HG03520 (cell line): ENCODE results near the gene CBX3.
"Not testable (repeated sequence)": the region's sequence is repeated elsewhere in the genome, so short reads cannot be mapped to it uniquely, and the experiment has no call there.

Source experiments
- ATAC-seq: cut with Tn5 transposase; IDR thresholded peaks from one replicate; pipeline ENCODE4 v1.9.1; 2021; ENCODE audit warnings: mild to moderate bottlenecking, moderate library complexity; ENCODE audit not compliant: unreplicated experiment

Gene CBX3

DNA sequence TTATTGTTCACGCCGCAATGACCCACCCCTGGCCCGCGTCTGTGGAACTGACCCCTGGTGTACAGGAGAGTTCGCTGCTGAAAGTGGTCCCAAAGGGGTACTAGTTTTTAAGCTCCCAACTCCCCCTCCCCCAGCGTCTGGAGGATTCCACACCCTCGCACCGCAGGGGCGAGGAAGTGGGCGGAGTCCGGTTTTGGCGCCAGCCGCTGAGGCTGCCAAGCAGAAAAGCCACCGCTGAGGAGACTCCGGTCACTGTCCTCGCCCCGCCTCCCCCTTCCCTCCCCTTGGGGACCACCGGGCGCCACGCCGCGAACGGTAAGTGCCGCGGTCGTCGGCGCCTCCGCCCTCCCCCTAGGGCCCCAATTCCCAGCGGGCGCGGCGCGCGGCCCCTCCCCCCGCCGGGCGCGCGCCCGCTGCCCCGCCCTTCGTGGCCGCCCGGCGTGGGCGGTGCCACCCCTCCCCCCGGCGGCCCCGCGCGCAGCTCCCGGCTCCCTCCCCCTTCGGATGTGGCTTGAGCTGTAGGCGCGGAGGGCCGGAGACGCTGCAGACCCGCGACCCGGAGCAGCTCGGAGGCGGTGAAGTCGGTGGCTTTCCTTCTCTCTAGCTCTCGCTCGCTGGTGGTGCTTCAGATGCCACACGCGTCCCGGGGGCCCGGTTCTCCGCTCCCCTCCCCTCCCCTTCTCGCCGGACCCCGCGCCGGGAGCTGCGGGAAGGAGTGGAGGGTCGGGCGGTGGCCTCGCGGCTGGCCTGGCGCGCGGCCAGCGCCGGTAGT is at the start of gene CBX3:
Gene CBX3 (plus strand): TSS at position 499 of the 772 bp plus-strand sequence. CDS start 1,254 bp downstream, outside the sequence.
- ATAC-seq: peak; percentile 33

DNA sequence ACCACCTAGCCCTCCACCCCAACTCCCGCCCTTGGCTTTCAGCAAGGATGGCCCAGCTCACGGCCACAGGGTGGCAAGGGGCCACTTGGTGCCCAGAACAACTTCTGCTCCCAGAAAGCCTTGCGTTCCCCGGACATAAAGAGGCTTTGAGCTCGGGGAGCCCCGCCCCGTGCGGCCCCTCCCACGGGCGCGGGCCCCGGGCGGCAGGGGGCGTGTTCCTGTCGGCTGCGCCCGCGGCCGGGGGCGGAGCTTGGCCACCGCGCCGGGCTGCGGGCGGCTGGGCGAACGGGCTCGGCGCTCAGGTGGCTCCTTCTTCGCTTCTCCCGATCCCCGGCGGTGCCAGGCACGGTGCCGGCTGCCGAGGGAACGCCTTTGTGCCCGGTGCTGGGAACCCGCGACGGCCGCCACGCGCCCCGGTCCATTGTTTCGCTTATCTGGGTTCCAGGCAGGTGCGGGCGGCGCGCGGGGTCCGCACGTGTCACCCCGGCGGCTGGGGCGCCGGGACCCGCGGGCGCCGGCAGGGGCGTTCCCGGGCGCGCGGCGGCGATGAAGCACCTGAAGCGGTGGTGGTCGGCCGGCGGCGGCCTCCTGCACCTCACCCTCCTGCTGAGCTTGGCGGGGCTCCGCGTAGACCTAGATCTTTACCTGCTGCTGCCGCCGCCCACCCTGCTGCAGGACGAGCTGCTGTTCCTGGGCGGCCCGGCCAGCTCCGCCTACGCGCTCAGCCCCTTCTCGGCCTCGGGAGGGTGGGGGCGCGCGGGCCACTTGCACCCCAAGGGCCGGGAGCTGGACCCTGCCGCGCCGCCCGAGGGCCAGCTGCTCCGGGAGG is 49.4 kb upstream of the CBX3 start, which contains the start of gene NFE2L3:
Gene NFE2L3 (plus strand): TSS at position 246 of the 829 bp plus-strand sequence. CDS start 301 bp downstream, at position 547.
- ATAC-seq: peak; percentile 70

GRCh38 chr7:26152782-26153240 is 48.7 kb upstream of the CBX3 start:
- ATAC-seq: peak; percentile 28

GRCh38 chr7:26153241-26153822 is 48.2 kb upstream of the CBX3 start:
- no peak for ATAC-seq

DNA sequence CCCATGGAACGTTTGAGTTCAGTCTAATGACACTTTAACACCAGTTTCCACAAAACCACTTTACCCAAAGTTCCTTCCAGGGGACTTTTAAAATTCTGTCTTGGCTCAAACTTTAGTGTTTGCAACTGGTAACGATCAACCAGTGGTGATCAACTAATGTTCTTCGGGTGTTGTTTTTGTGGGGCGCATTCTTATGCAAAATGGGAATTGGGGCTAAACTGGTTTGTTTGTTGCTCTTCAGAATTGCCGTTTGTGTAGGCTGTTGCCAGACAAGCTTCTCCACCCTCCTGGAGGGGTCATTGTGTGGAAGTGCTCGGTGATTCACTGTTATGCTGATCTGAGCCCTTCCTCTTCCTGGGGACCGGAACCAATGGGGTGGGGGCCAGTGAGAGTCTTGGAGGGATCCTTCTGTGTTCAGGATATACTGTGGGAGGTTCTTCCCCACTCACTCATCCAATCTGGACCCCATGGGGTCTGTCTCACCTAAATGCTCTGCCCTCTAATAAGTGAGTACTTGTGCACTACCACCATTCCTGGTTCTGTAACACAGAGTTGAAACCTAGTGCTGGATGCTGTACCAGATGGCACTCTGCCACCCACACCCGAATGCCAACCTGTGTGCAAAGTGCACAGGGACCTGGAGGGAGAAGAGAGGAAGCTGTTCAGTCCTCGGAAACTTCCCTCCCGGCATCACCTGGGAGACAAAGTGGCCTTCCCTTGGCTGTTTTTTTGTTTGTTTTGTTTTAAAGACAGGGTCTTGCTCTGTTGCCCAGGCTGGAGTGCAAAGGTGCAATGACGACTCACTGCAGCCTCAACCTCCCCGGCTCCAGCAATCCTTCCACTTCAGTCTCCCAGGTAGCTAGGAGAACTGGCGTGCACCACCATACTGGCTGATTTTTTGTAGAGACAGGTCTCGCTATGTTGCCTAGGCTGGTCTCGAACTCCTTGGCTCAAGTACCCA is 47.4 kb upstream of the CBX3 start:
- ATAC-seq: no peak

DNA sequence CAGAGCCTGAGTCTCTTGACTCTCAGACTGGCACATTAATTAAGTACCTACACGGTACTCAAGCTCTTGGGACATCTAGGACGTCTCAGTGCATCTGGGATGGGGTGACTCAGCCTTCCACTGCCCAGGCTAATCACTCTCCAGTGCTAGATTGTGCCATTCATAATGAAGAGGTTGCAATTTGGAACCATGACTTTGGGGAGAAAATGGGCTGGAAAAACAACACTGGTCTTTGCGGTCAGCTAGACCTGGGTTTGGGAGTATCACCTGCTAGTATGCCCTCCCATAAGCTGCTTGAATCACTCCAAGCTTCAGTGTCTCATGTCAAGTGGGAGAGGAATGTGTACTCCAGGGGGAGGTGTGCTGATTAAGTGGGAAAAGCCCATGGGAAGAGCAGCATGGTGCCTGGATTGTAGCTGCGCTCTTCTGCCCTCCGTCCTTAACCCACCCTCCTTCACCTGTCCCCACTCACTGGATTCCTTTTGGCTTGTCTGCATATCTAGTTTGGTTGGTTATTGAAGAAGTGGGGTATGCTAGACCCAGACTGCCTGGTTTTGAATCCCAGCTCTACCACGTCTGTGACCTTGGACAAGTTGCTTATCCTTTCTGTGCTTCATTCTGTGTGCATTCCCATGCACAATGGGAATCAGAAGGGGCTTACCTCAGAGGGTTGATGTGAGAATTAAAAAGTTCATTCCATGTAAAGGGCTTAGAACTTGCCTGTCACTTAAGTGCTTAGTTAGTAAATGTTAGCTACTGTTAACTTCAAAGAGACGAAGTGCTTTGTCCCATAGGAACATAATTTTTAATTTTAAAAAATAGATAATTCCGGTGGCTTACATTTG is 45.8 kb upstream of the CBX3 start:
- no peak for ATAC-seq

DNA sequence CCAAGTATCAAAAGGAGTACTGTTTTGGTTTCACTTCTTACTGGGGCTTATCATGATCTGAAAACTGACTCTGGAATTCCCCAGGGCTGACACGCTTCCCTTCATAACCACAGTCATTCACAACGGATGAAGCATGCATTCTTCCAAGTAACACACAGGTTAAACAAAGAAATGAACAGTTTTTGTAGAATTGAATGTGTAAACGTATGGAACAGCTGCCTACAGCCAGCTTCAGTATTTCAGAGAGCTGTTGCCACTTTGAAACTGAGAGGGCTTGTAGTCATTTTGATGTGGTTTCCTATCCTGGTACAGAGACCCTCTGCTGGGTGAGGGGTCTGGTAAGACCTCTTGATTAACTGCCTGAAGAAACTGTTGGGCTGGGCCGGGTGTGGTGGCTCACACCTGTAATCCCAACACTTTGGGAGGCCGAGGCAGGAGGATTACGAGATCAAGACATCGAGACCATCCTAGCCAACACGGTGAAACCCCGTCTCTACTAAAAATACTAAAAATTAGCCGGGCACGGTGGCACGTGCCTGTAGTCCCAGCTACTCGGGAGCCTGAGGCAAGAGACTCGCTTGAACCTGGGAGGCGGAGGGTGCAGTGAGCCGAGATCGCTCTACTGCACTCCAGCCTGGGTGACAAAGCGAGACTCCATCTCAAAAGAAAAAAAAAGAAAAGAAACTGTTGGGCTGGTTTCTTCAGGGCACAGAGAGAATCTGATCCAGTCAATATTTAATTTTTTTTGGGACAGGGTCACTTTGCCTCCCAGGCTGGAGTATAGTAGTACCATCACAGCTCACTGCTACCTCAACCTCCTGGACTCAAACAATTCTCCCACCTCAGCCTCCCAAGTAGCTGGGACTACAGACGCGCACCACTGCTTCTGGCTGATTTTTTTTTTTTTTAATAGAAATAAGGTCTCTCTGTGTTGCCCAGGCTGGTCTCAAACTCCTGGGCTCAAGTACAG is 44.8 kb upstream of the CBX3 start:
- no peak for ATAC-seq

- no peak for ATAC-seq
Observed at GRCh38 chr7:26157520-26158105, 43.9 kb upstream of the CBX3 start.

DNA sequence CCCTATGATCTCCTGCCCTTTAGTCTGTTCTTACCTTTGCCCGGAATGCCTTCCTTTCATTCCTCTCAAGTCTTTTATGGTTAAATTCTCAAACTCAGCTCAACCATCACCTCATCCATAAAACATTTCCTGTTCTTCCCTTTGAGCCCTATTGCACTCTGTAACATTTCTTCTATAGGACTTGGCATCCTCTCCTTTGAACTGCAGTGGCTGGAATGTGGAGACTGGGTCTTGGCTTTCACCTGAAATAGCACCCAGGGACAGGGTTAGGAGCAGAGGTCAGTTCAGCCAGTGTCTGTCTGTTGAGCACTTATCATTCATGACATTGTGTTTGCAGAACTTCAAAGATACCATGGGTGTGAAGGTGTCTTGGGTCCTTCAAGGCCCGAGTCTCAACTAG is 42.3 kb upstream of the CBX3 start:
- ATAC-seq: no peak

DNA sequence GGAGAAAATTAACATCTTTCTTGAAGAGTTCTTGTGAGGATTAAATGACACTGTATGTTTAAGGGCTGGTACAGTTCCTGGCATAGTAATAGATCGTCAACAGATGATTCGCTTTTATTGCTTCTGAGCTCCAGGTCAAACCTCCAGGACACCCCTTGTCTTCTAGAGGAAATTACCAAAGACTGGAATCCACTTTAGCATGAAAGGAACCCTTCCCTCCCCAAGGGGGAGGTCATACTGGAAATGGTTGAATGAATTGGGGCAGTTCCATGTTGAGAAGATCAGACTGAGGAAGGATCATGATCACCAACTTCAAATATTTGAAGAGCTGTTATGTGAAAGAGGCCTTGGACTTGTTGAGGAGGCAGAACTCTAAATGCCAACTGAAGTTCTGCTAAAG is 40.6 kb upstream of the CBX3 start:
- no peak for ATAC-seq

GRCh38 chr7:26162431-26162830 is 39.1 kb upstream of the CBX3 start:
- ATAC-seq: no peak

GRCh38 chr7:26163804-26164203 is 37.7 kb upstream of the CBX3 start:
- ATAC-seq: not testable (repeated sequence)

- no peak for ATAC-seq
Observed at GRCh38 chr7:26165950-26166683, 35.4 kb upstream of the CBX3 start.

DNA sequence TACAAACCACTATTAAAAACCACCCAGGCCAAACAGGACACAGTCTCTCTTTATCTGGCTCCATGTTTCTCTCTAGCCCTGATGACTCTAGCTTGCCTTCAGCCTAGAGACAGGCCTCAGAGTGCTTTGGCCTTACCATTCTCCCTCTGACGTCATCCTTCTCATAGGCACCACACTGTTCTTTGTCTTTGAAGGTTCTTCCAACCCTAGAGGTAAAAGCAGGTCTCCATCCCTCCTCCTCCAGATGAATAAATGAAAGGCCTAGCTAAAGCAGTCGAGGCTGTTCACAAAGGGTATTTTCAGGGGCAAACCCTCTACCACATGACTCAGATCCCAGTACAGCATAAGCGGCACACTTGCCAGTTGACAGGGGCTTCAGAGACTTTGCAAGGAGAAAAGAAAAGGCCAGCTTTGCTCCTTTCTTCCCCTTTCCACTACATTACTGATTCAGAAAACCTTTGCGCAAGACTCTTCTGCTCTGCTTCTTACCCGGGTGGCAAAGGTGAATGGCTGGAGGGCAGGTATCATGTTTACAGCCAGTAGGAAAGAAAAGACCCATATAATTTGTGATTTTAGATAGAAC is 34.8 kb upstream of the CBX3 start:
- no peak for ATAC-seq

- peak; percentile 58 for ATAC-seq
Observed at GRCh38 chr7:26167303-26167934, 34.1 kb upstream of the CBX3 start.

- no peak for ATAC-seq
Observed at GRCh38 chr7:26168458-26169023, 33.0 kb upstream of the CBX3 start.
